ENCODE results near the gene PRPS2. TPM values are rescaled to one million over a fixed set of nuclear protein-coding genes. Genes with fewer than 3 reads are reported as not detected.

Gene PRPS2
- total RNA-seq, 1 experiment from 2014 or later: 53.8 TPM

GRCh38 chrX:12814420-12814819 lies 23.2 kb downstream of the PRPS2 start:
- peak; percentile 48 for DNase-seq (ENCODE audit: low read depth)

GRCh38 chrX:12817528-12817927 lies 26.3 kb downstream of the PRPS2 start:
- no peak for DNase-seq (ENCODE audit: low read depth)

GRCh38 chrX:12819222-12819621 lies 28.0 kb downstream of the PRPS2 start:
- no peak for DNase-seq (ENCODE audit: low read depth)

GRCh38 chrX:12820737-12821136 lies 29.5 kb downstream of the PRPS2 start:
- DNase-seq (ENCODE audit: low read depth): no peak

GRCh38 chrX:12824944-12825343 lies 33.7 kb downstream of the PRPS2 start:
- DNase-seq (ENCODE audit: low read depth): no peak

GRCh38 chrX:12825801-12826200 lies 34.6 kb downstream of the PRPS2 start:
- peak; percentile 85 for DNase-seq (ENCODE audit: low read depth)

- no peak for DNase-seq (ENCODE audit: low read depth)
Measured at GRCh38 chrX:12843061-12843667, 52.0 kb downstream of the PRPS2 start.

- no peak for DNase-seq (ENCODE audit: low read depth)
Measured at GRCh38 chrX:12843668-12844279, 52.6 kb downstream of the PRPS2 start.

GRCh38 chrX:12844319-12844718 lies 53.1 kb downstream of the PRPS2 start:
- DNase-seq (ENCODE audit: low read depth): no peak

- DNase-seq (ENCODE audit: low read depth): no peak
Measured at GRCh38 chrX:12865359-12865758, 74.1 kb downstream of the PRPS2 start.

- no peak for DNase-seq (ENCODE audit: low read depth)
Measured at GRCh38 chrX:12866451-12867377, 75.5 kb downstream of the PRPS2 start, which contains the start of gene TLR7. TLR7 (plus strand) TSS chrX:12867072; CDS start chrX:12867579, 507 bp downstream.

- peak; percentile 3 for DNase-seq (ENCODE audit: low read depth)
Measured at GRCh38 chrX:12867685-12868084, 76.5 kb downstream of the PRPS2 start.

- DNase-seq (ENCODE audit: low read depth): no peak
Measured at GRCh38 chrX:12868747-12869146, 77.5 kb downstream of the PRPS2 start.

GRCh38 chrX:12871257-12871656 lies 80.0 kb downstream of the PRPS2 start:
- no peak for DNase-seq (ENCODE audit: low read depth)

- DNase-seq (ENCODE audit: low read depth): no peak
Measured at GRCh38 chrX:12872741-12873140, 81.5 kb downstream of the PRPS2 start.

Other genes with a start within 250 kb of the PRPS2 start
- gene TLR7, start 75.7 kb downstream of the PRPS2 start, total RNA-seq (2014; rRNA removed; shearing (Covaris generic)): not detected in 2 replicates
- not detected in 2 replicates for gene TLR8, start 115.2 kb downstream of the PRPS2 start, total RNA-seq (2014; rRNA removed; shearing (Covaris generic))
- 3,554 and 3,782 TPM in 2 replicates for gene TMSB4X, start 183.7 kb downstream of the PRPS2 start, total RNA-seq (2014; rRNA removed; shearing (Covaris generic))

All from RPMI7951 (cell line).